ENCODE results near the gene MRGPRD. TPM values are rescaled to one million over a fixed set of nuclear protein-coding genes. Genes with fewer than 3 reads are reported as not detected.

MRGPRD gene
- total RNA-seq, 1 experiment from 2014 or later: not detected

- H3K27me3 ChIP-seq (ENCODE audit: insufficient read depth, low read depth): peaks cover 58% of the 10 kb centered on the region
- H2AFZ ChIP-seq: no peak overlapping the region
- no peaks in the 10 kb centered on the region for H3K79me2 ChIP-seq (ENCODE audit: low read depth)
- H3K4me1 ChIP-seq (replicated peaks; ENCODE audit: insufficient read depth): no peaks in the 10 kb centered on the region
- no peaks in the 10 kb centered on the region for H3K9me2 ChIP-seq (ENCODE audit: insufficient read depth)
- no peaks in the 10 kb centered on the region for H3F3A ChIP-seq (ENCODE audit: insufficient read depth, low read depth)
- no peak overlapping the region for H3K4me2 ChIP-seq
- POLR2A ChIA-PET (ENCODE audit: unreplicated experiment): no interaction called here
- H3K27ac ChIP-seq: no peak overlapping the region
- DNase-seq: no peak
- TF ChIP-seq CTCF (conservative IDR thresholded peaks at IDR 0.05) (no peak), EZH2 (IDR thresholded peaks at IDR 0.05; ENCODE audit: low read depth) (no peak)
- H3K9me3 ChIP-seq (ENCODE audit: insufficient read depth, low read depth): no peaks in the 10 kb centered on the region
- CTCF ChIA-PET: interaction anchor here (0.5 kb wide), 1 partner anchor 112 kb away, joined by 3 read pairs; no protein-coding TSS in a partner anchor
- no peaks in the 10 kb centered on the region for H3K36me3 ChIP-seq (ENCODE audit: low read depth)
- no TSS peak for BruUV-seq (replicated peaks)
- intact Hi-C loops (cut with micrococcal nuclease; ENCODE audit: unreplicated experiment): no loop called here
- H3K4me3 ChIP-seq: no peak overlapping the region
- no peaks in the 10 kb centered on the region for H4K20me1 ChIP-seq (ENCODE audit: insufficient read depth)
Measured at GRCh38 chr11:68968306-68969250, 12.2 kb downstream of the MRGPRD start.

DNA sequence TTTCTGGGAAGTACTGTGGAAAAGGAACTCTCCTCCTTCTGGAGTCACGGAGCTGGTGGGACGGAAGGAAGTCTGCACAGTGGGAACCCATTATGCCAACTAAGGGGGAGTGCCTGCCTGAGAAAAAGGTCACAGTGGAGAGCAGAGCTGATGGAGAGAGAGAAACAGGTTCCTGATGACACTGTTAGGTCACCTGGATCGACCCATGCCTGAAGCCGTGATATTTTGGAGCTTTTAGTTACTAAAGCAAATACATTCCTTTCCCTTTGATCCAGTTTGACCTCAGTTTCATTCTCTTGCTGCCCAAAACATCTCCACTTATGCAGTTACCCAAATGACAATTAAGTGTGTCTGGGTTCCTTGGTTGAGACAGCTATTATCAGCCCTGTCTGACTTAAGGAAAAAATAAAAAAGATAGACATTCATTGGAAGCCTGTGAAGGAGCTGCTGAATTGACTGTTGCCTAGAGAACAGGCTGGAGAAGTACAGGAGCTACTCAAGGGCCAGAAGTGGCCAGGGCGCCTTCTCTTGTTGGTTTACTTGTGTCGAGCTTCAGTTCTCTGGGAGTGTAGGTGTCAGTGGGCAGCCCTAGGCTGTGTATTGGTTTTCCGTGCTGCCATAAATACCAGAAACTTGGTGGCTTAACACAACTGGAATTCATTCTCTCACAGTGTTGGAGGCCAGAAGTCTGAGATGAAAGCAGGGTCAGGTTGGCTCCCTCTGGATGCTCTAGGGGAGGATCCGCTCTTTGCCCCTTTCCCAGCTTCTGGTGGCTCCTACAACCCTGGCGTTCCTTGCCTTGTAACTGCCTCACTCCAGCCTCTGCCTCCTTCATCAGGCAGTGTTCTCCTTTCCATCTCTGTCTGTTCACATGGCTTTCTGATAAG lies 13.6 kb downstream of the MRGPRD start:
- Histone ChIP-seq H3K4me3 (no peak overlapping the region), H2AFZ (no peak overlapping the region), H3K27me3 (ENCODE audit: insufficient read depth, low read depth) (peaks cover 57% of the 10 kb centered on the region), H3F3A (ENCODE audit: insufficient read depth, low read depth) (no peaks in the 10 kb centered on the region), H3K36me3 (ENCODE audit: low read depth) (no peaks in the 10 kb centered on the region), H4K20me1 (ENCODE audit: insufficient read depth) (no peaks in the 10 kb centered on the region), H3K4me2 (no peak overlapping the region), H3K79me2 (ENCODE audit: low read depth) (no peaks in the 10 kb centered on the region), H3K9me3 (ENCODE audit: insufficient read depth, low read depth) (no peaks in the 10 kb centered on the region), H3K27ac (no peak overlapping the region), H3K4me1 (replicated peaks; ENCODE audit: insufficient read depth) (no peaks in the 10 kb centered on the region), H3K9me2 (ENCODE audit: insufficient read depth) (no peaks in the 10 kb centered on the region)
- intact Hi-C loops (cut with micrococcal nuclease; ENCODE audit: unreplicated experiment): no loop called here
- BruUV-seq (replicated peaks): no TSS peak
- TF ChIP-seq CTCF (conservative IDR thresholded peaks at IDR 0.05) (no peak), EZH2 (IDR thresholded peaks at IDR 0.05; ENCODE audit: low read depth) (no peak)
- ChIA-PET POLR2A (ENCODE audit: unreplicated experiment) (no interaction called here), CTCF (no interaction called here)
- no peak for DNase-seq

DNA sequence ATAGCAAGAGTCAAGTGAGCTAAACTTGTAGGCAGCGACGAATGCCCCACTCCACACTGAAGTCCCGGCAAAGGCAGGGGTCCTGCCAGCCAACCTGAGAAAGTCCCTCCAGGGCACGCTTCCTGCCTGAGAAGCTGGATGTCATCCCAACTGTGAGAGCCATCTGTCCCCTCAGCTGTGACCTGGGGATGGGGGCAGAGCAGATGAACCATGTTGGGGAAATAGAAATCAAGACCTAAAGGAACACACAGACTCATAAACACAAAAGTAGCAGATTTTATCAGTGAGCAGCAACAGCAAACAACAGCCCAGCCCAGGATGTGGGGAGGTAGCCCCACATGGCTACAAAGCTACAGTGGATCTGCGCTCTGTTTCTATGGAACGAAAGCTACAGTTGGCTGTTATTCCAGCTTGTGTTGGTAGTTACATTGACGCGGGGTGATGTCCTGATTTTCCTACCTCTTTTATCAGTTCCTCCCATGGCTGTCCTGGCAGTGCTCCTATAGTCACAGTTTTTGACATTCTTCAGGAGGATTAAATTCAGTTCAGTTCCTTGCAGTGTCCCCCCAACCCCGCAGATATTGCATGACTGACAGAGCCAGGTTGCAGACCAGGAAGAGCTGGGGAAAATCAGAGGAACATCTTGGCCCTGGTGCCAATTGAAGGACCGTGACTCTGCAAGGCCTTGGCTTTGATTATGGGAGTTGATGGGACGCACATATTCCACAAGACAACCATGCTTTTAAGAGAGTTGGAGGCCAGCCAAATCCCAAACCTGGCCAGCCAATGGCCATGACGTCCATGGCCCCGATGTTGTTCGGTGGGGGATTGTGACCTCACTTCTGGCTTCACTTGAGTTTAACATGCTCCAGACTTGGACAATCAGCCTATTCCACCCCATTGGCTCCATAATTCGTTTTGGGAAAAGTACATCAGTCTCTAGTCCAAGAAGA lies 14.6 kb downstream of the MRGPRD start:
- Histone ChIP-seq H3K27me3 (ENCODE audit: insufficient read depth, low read depth) (peaks cover 48% of the 10 kb centered on the region), H3K27ac (no peak overlapping the region), H3K79me2 (ENCODE audit: low read depth) (no peaks in the 10 kb centered on the region), H2AFZ (no peak overlapping the region), H3K4me1 (replicated peaks; ENCODE audit: insufficient read depth) (no peaks in the 10 kb centered on the region), H3K9me2 (ENCODE audit: insufficient read depth) (no peaks in the 10 kb centered on the region), H3K36me3 (ENCODE audit: low read depth) (no peaks in the 10 kb centered on the region), H3K9me3 (ENCODE audit: insufficient read depth, low read depth) (no peaks in the 10 kb centered on the region), H3K4me3 (no peak overlapping the region), H4K20me1 (ENCODE audit: insufficient read depth) (no peaks in the 10 kb centered on the region), H3K4me2 (no peak overlapping the region), H3F3A (ENCODE audit: insufficient read depth, low read depth) (no peaks in the 10 kb centered on the region)
- no peak for TF ChIP-seq CTCF (conservative IDR thresholded peaks at IDR 0.05)
- no peak for TF ChIP-seq EZH2 (IDR thresholded peaks at IDR 0.05; ENCODE audit: low read depth)
- ChIA-PET POLR2A (ENCODE audit: unreplicated experiment) (no interaction called here), CTCF (no interaction called here)
- BruUV-seq (replicated peaks): no TSS peak
- intact Hi-C loops (cut with micrococcal nuclease; ENCODE audit: unreplicated experiment): no loop called here
- no peak for DNase-seq

All from PC-9 (cell line).